ENCODE measurements around the gene SCG2. TPM values are rescaled to one million over a fixed set of nuclear protein-coding genes. Genes with fewer than 3 reads are reported as not detected.

Gene SCG2
- total and polyA plus RNA-seq, 4 donors, result not detected

DNA sequence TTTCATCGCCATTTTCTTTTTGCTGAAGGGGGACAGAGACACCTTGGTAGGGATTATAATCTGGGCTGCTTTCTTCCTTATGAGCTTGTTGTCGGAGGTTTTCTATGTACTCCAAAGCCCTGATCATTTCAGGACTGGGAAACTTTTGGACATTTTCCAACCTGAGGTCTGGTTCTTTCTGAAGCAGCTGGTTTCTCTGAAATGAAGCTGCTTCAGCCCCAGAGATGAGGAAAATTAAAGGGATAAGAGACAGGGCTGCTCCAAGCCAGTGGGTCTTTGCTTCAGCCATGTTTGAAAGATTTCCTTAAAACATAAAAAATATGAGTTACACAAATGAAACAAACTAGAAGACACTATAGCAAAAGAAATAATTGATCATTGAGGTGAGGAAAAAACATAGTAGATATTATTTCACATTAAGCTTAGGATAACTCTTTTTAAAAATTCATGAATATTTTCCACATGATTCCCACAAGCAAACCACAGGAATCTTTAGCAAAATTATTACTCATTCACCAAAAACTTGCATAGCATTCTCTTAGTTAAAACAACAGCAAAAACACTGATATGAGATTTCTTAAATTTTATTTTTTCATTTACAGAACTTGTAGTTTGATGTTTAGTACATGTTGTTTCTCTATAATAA, 3.0 kb downstream of the SCG2 start:
- no peak overlapping the region for H3K9ac ChIP-seq (ENCODE audit: low read depth in 1 of 2, low read length in 2 of 2)
- no peak overlapping the region for H3K27ac ChIP-seq (ENCODE audit: low read depth in 1 of 2, low read length in 2 of 2)
- DNase-seq (ENCODE audit: low spot score), result no peak
- no peak overlapping the region for H3K4me3 ChIP-seq (ENCODE audit: low read depth in 1 of 3, low read length in 3 of 3)
- H3K27me3 ChIP-seq (ENCODE audit: control insufficient read depth in 4 of 4, insufficient read depth in 4 of 4, low read length in 3 of 4), result peaks cover 0 to 5% (median 1%) of the 10 kb centered on the region in 4 donors
- no peaks in the 10 kb centered on the region for H3K36me3 ChIP-seq (ENCODE audit: control insufficient read depth in 4 of 4, insufficient read depth in 3 of 4, low read depth in 1 of 4, low read length in 3 of 4)
- TF ChIP-seq YY1 (IDR thresholded peaks at IDR 0.05) (no peak), GABPA (IDR thresholded peaks at IDR 0.05 in 1 of 2, conservative IDR thresholded peaks at IDR 0.05 in 1 of 2) (no peak), NR2F2 (IDR thresholded peaks at IDR 0.05) (no peak), TAF1 (conservative IDR thresholded peaks at IDR 0.05) (no peak), FOXA2 (IDR thresholded peaks at IDR 0.05) (no peak), HNF4A (conservative IDR thresholded peaks at IDR 0.05) (no peak), RAD21 (IDR thresholded peaks at IDR 0.05) (no peak), SP1 (IDR thresholded peaks at IDR 0.05) (no peak), FOXA1 (IDR thresholded peaks at IDR 0.05) (no peak), EGR1 (IDR thresholded peaks at IDR 0.05; ENCODE audit: low read depth in 2 of 2) (no peak), RXRA (IDR thresholded peaks at IDR 0.05) (no peak), JUND (IDR thresholded peaks at IDR 0.05) (no peak), HNF4G (IDR thresholded peaks at IDR 0.05) (no peak)
- TF ChIP-seq, protein P1, sequence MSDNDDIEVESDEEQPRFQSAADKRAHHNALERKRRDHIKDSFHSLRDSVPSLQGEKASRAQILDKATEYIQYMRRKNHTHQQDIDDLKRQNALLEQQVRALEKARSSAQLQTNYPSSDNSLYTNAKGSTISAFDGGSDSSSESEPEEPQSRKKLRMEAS (IDR thresholded peaks at IDR 0.05), result no peak
- TF ChIP-seq, protein P2, sequence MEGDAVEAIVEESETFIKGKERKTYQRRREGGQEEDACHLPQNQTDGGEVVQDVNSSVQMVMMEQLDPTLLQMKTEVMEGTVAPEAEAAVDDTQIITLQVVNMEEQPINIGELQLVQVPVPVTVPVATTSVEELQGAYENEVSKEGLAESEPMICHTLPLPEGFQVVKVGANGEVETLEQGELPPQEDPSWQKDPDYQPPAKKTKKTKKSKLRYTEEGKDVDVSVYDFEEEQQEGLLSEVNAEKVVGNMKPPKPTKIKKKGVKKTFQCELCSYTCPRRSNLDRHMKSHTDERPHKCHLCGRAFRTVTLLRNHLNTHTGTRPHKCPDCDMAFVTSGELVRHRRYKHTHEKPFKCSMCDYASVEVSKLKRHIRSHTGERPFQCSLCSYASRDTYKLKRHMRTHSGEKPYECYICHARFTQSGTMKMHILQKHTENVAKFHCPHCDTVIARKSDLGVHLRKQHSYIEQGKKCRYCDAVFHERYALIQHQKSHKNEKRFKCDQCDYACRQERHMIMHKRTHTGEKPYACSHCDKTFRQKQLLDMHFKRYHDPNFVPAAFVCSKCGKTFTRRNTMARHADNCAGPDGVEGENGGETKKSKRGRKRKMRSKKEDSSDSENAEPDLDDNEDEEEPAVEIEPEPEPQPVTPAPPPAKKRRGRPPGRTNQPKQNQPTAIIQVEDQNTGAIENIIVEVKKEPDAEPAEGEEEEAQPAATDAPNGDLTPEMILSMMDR (IDR thresholded peaks at IDR 0.05; ENCODE audit: low read depth, low read length, missing input control), result no peak
- TF ChIP-seq, protein P3, sequence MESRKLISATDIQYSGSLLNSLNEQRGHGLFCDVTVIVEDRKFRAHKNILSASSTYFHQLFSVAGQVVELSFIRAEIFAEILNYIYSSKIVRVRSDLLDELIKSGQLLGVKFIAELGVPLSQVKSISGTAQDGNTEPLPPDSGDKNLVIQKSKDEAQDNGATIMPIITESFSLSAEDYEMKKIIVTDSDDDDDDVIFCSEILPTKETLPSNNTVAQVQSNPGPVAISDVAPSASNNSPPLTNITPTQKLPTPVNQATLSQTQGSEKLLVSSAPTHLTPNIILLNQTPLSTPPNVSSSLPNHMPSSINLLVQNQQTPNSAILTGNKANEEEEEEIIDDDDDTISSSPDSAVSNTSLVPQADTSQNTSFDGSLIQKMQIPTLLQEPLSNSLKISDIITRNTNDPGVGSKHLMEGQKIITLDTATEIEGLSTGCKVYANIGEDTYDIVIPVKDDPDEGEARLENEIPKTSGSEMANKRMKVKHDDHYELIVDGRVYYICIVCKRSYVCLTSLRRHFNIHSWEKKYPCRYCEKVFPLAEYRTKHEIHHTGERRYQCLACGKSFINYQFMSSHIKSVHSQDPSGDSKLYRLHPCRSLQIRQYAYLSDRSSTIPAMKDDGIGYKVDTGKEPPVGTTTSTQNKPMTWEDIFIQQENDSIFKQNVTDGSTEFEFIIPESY (IDR thresholded peaks at IDR 0.05), result no peak
- TF ChIP-seq, protein P4, sequence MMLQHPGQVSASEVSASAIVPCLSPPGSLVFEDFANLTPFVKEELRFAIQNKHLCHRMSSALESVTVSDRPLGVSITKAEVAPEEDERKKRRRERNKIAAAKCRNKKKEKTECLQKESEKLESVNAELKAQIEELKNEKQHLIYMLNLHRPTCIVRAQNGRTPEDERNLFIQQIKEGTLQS (IDR thresholded peaks at IDR 0.05), result no peak
- TF ChIP-seq, protein P5, sequence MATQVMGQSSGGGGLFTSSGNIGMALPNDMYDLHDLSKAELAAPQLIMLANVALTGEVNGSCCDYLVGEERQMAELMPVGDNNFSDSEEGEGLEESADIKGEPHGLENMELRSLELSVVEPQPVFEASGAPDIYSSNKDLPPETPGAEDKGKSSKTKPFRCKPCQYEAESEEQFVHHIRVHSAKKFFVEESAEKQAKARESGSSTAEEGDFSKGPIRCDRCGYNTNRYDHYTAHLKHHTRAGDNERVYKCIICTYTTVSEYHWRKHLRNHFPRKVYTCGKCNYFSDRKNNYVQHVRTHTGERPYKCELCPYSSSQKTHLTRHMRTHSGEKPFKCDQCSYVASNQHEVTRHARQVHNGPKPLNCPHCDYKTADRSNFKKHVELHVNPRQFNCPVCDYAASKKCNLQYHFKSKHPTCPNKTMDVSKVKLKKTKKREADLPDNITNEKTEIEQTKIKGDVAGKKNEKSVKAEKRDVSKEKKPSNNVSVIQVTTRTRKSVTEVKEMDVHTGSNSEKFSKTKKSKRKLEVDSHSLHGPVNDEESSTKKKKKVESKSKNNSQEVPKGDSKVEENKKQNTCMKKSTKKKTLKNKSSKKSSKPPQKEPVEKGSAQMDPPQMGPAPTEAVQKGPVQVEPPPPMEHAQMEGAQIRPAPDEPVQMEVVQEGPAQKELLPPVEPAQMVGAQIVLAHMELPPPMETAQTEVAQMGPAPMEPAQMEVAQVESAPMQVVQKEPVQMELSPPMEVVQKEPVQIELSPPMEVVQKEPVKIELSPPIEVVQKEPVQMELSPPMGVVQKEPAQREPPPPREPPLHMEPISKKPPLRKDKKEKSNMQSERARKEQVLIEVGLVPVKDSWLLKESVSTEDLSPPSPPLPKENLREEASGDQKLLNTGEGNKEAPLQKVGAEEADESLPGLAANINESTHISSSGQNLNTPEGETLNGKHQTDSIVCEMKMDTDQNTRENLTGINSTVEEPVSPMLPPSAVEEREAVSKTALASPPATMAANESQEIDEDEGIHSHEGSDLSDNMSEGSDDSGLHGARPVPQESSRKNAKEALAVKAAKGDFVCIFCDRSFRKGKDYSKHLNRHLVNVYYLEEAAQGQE (IDR thresholded peaks at IDR 0.05), result no peak
- H3K4me1 ChIP-seq (ENCODE audit: control insufficient read depth in 4 of 4, insufficient read depth in 4 of 4, low read length in 3 of 4), result peaks cover 0 to 3% (median 0%) of the 10 kb centered on the region in 4 donors
- no peaks in the 10 kb centered on the region for H3K9me3 ChIP-seq (ENCODE audit: control insufficient read depth in 4 of 4, low read length in 3 of 4)
- 76% methylated on average over 2 of the region's 2 CpGs for WGBS

Data from liver (tissue), 9 donors.